ENCODE measurements around the gene PTPRD. TPM values are rescaled to one million over a fixed set of nuclear protein-coding genes. Genes with fewer than 3 reads are reported as not detected.

Gene PTPRD
- total RNA-seq, 2 experiments from 2014 or later, result not detected

DNA sequence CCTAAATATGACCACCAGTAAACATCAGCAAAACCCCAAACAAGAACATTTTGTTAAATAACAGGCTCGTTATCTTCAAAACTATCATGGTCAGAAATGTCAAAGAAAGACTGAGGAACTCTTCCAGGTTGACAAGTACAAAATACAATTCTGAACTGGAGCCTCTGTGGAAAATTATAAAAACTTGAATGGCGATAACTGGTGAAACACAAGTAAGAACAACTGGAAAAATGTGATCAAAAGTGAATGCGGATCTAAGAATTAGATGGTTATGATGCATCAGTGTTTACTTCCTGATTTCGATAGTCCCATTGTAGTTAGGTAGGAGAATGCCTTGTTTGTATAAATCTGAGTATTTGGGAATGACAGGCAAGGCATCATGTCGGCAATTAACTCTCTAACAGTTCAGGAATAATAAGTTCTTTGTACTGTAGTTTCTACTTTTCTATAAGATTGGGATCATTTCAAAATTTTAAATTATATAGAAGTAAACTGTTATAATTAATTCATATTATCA, 2073.1 kb downstream of the PTPRD start:
- ATAC-seq (no peak), DNase-seq (no peak)
- Mint-ChIP-seq H3K4me3 (no peak overlapping the region), H3K9me3 (ENCODE audit: low read depth) (no peaks in the 10 kb centered on the region), H3K27ac (no peak overlapping the region), H3K4me1 (no peaks in the 10 kb centered on the region), H3K36me3 (ENCODE audit: low read depth) (no peaks in the 10 kb centered on the region), H3K27me3 (no peaks in the 10 kb centered on the region)
- ChIA-PET POLR2A (no interaction called here), CTCF (no interaction called here)
- intact Hi-C loops (cut with DNase I, micrococcal nuclease), result no loop called here

DNA sequence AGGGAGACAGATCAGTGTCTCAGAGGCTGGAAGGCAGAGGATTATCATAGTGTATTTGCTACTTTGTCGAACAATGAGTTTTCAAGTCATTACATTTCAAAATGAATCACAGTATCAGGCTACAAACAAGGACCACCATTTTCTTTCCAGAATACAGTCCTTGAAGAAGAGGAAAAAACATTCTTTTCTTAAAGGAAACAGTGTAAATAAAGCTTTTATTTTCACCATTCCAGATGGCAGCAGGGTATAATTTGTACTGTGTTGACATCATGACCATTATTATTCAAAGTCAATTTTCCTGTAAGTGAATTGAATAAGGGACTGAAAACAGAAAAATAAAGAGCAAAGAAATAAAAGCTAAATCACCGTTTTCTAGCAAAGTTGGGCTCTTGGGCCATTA, 2076.0 kb downstream of the PTPRD start:
- ChIA-PET POLR2A (no interaction called here), CTCF (no interaction called here)
- Mint-ChIP-seq H3K9me3 (ENCODE audit: low read depth) (no peaks in the 10 kb centered on the region), H3K4me3 (no peak overlapping the region), H3K27me3 (no peaks in the 10 kb centered on the region), H3K4me1 (no peaks in the 10 kb centered on the region), H3K36me3 (ENCODE audit: low read depth) (no peaks in the 10 kb centered on the region), H3K27ac (no peak overlapping the region)
- intact Hi-C loops (cut with DNase I, micrococcal nuclease), result no loop called here
- no peak for ATAC-seq
- DNase-seq, result no peak

DNA sequence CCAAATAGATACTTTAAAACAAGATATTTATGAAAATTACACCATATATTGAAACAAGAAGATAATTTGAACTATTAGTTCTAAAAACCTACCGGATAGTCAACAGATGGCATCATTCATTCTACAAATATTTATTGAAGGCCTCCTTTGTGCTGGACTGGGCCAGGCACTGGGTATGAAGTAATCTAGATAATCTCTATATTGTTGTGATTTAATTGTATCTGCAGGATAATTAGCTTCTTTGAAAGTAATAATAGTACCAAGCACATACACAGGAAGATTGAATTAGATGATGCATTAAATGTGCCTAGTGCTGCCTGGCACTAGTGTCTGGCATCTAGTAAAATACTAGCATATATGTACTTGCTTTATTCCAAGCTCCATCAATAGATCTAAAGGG, 2078.0 kb downstream of the PTPRD start:
- Mint-ChIP-seq H3K9me3 (ENCODE audit: low read depth) (no peaks in the 10 kb centered on the region), H3K4me1 (no peaks in the 10 kb centered on the region), H3K4me3 (no peak overlapping the region), H3K27ac (no peak overlapping the region), H3K27me3 (no peaks in the 10 kb centered on the region), H3K36me3 (ENCODE audit: low read depth) (no peaks in the 10 kb centered on the region)
- ChIA-PET CTCF (no interaction called here), POLR2A (no interaction called here)
- intact Hi-C loops (cut with DNase I, micrococcal nuclease), result no loop called here
- ATAC-seq, result no peak
- DNase-seq, result no peak

DNA sequence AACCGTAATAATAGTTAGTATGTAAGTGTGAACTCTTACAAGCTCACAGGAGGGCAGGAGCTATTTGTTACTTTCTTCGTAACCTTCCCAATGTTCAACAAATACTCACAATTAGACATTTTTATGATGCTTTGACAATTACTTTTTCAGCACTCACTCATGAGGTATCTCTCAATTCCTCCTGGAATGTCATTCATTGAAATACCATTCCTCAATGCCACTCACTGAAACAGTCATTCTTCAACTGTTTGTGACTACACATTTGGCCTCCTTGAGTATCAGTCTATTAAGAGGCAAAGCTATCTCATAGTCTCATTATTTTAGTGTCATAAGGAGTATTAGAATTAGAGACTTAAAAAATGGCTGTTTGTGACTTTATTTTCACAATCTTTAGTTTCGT, 2079.1 kb downstream of the PTPRD start:
- ATAC-seq (no peak), DNase-seq (no peak)
- no peak overlapping the region for H3K27ac Mint-ChIP-seq
- no peaks in the 10 kb centered on the region for H3K27me3 Mint-ChIP-seq
- ChIA-PET CTCF (no interaction called here), POLR2A (no interaction called here)
- no peaks in the 10 kb centered on the region for H3K4me1 Mint-ChIP-seq
- no peaks in the 10 kb centered on the region for H3K9me3 Mint-ChIP-seq (ENCODE audit: low read depth)
- no peaks in the 10 kb centered on the region for H3K36me3 Mint-ChIP-seq (ENCODE audit: low read depth)
- intact Hi-C loops (cut with DNase I, micrococcal nuclease), result no loop called here
- H3K4me3 Mint-ChIP-seq, result no peak overlapping the region

DNA sequence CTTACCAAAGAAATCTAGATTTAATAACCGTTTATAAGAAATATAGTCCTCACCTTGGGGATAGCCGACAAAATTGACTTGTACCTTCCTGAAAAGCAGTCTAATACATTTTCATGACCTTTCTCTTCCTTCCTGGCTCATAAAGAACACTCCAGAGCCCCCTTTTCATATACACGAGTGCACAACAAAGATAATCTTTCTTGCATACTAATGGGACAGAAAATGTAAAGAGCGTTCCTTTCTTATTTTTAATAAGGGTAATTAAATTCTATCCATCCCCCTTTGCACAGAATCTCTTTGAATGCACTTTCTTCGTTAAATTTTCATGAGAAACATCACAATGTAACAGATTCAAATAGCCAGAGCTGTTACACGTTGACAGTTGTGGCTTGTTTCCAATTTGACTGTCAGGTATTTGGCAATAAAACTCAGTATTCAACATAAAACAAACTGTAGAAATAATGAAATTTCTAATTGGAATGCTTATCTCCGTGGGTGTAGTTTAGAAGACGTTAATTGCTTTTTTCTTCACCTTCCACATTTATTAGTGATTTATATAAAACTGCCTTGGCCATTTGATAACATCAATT, 2080.9 kb downstream of the PTPRD start:
- Mint-ChIP-seq H3K4me1 (no peaks in the 10 kb centered on the region), H3K27ac (no peak overlapping the region), H3K9me3 (ENCODE audit: low read depth) (no peaks in the 10 kb centered on the region), H3K27me3 (no peaks in the 10 kb centered on the region), H3K4me3 (no peak overlapping the region), H3K36me3 (ENCODE audit: low read depth) (no peaks in the 10 kb centered on the region)
- ChIA-PET POLR2A (no interaction called here), CTCF (no interaction called here)
- ATAC-seq, result no peak
- no peak for DNase-seq
- intact Hi-C loops (cut with DNase I, micrococcal nuclease), result no loop called here

DNA sequence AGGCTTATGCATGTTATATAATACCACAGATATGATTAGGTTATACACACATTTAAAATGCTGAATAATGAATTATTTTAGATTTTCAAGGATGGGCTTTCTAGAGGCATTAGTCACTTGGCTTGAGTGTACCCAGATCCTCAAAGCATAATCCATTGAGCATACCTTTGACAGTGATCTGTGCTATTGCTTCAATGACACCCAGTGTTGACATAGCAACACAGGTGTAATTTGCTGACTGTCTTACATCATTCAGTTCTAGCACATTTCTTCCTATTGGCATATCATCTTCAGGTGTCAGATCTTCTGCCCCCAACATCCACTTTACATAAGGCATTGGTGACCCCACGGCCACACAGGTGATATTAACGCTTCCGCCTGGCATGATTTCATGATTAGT, 2091.7 kb downstream of the PTPRD start:
- no peak overlapping the region for H3K27ac Mint-ChIP-seq
- H3K27me3 Mint-ChIP-seq, result no peaks in the 10 kb centered on the region
- intact Hi-C loops (cut with DNase I, micrococcal nuclease), result no loop called here
- no peaks in the 10 kb centered on the region for H3K36me3 Mint-ChIP-seq (ENCODE audit: low read depth)
- H3K4me1 Mint-ChIP-seq, result no peaks in the 10 kb centered on the region
- no peak overlapping the region for H3K4me3 Mint-ChIP-seq
- ChIA-PET CTCF (no interaction called here), POLR2A (no interaction called here)
- ATAC-seq (no peak), DNase-seq (no peak)
- H3K9me3 Mint-ChIP-seq (ENCODE audit: low read depth), result no peaks in the 10 kb centered on the region

DNA sequence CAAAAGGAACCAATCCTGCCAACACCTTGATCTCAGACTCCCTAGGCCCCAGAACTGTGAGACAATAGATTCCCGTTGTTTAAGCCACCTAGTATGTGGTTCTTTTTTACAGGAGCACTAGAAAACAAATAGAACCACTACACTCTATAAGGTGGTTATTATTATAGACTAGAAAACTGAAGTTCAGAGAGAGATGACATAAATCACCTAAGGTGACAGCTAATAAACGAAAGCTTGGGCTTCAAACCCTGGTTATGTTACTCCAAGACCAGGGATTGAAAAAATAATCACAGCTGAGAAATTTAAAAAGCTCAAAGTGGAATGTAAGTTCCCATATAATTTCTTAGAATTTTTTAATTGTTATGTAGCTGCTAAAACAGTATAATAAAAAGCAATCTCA, 2097.1 kb downstream of the PTPRD start:
- ATAC-seq (no peak), DNase-seq (no peak)
- CTCF ChIA-PET, result no interaction called here
- POLR2A ChIA-PET, result no interaction called here
- Mint-ChIP-seq H3K36me3 (ENCODE audit: low read depth) (no peaks in the 10 kb centered on the region), H3K27ac (no peak overlapping the region), H3K27me3 (no peaks in the 10 kb centered on the region), H3K4me1 (no peaks in the 10 kb centered on the region), H3K9me3 (ENCODE audit: low read depth) (no peaks in the 10 kb centered on the region), H3K4me3 (no peak overlapping the region)
- intact Hi-C loops (cut with DNase I, micrococcal nuclease), result no loop called here

DNA sequence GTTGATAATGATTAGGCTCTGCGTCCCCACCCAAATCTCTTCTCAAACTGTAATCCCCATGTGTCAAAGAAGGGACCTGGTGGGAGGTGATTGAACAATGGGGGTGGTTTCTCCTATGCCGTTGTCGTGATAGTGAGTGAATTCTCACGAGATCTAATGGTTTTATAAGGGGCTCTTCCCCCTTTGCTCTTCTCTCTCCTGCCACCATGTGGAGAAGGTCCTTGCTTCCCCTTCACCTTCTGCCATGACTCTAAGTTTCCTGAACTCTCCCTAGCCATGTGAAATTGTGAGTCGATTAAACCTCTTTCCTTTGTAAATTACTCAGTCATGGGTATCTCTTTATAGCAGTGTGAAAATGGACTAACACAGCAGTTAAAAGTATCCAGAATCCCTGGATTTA, 2098.0 kb downstream of the PTPRD start:
- ChIA-PET POLR2A (no interaction called here), CTCF (no interaction called here)
- Mint-ChIP-seq H3K4me1 (no peaks in the 10 kb centered on the region), H3K27ac (no peak overlapping the region), H3K9me3 (ENCODE audit: low read depth) (no peaks in the 10 kb centered on the region), H3K36me3 (ENCODE audit: low read depth) (no peaks in the 10 kb centered on the region), H3K27me3 (no peaks in the 10 kb centered on the region), H3K4me3 (no peak overlapping the region)
- intact Hi-C loops (cut with DNase I, micrococcal nuclease), result no loop called here
- ATAC-seq (no peak), DNase-seq (no peak)

DNA sequence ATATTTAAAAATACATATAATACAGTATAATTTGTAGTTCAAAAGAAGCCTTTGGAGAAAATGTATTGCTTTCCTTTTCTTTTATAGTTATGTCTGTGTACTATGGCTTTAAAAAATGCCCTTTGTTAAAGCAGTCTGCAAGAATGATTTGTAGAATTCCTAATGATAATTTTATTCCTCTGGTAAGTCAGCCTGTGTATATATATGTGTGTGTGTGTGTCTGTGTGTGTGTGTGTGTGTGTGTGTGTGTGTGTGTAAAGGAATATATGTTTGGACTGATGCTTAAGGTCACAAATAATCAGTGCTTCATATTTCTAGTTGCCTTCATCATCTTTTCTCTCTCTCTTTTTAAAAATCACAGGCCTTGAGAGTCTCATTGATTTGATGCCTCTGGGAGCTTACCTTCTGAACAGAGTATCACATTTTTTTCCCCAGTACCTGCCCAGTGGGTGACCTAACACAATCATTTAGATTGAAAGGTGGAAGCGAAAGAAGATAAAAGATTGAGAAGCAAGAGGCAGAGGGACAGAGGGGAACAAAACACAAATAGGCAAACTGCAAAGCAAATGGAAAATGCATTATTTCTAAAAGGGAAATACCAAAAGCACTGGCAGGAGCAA, 2104.0 kb downstream of the PTPRD start:
- H3K4me3 Mint-ChIP-seq, result no peak overlapping the region
- H3K27me3 Mint-ChIP-seq, result no peaks in the 10 kb centered on the region
- H3K27ac Mint-ChIP-seq, result no peak overlapping the region
- no peaks in the 10 kb centered on the region for H3K4me1 Mint-ChIP-seq
- intact Hi-C loops (cut with DNase I, micrococcal nuclease), result no loop called here
- ATAC-seq (no peak), DNase-seq (no peak)
- POLR2A ChIA-PET, result no interaction called here
- no peaks in the 10 kb centered on the region for H3K9me3 Mint-ChIP-seq (ENCODE audit: low read depth)
- no peaks in the 10 kb centered on the region for H3K36me3 Mint-ChIP-seq (ENCODE audit: low read depth)
- CTCF ChIA-PET, result interaction anchor here (0.7 kb wide), 1 partner anchor 370 kb away, joined by 5 read pairs; no protein-coding TSS in a partner anchor

DNA sequence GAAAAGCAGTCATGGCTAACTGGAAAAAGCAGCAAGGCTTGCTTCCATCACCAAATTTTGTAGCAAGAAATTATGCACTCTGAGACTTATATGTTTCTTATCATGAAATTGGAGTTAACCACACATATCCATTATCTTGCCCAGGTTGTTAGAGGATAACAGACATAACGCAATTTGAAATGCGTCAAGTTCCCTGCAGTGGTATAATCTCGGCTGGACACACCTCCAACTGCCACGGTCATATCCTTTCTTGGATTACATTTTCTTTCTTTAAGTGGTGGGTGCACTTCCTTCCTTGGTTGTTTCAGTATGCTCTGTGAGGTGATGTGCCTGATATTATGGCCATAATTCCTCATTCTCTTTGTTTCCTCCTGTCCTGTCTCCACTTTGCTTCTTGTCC, 2118.2 kb downstream of the PTPRD start:
- CTCF ChIA-PET, result no interaction called here
- peaks cover 2% of the 10 kb centered on the region for H3K9me3 Mint-ChIP-seq (ENCODE audit: low read depth)

DNA sequence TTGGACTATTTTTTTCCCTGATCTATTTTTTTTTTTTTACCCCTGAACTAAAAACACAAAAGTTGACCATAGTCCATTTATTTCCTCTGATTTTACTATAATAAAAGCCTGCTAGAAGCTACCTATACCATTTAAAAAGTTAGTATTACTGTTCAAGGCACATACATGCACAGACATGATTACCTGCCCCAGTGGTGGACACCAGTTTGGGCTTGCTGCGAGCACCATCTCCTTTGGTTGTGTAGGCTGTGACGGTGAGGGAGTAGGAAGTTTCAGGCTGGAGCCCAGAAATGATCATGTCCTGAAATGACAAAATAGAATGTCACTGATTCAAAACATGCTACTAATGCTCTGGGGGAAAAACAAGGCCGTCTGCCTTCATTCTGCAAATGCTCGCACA, 2120.1 kb downstream of the PTPRD start:
- ChIA-PET CTCF (interaction anchor here (1.0 kb wide), 1 partner anchor 70 kb away, joined by 3 read pairs; no protein-coding TSS in a partner anchor), POLR2A (no interaction called here)
- DNase-seq (no peak), ATAC-seq (no peak)
- intact Hi-C loops (cut with DNase I, micrococcal nuclease), result no loop called here
- Mint-ChIP-seq H3K27ac (no peak overlapping the region), H3K36me3 (ENCODE audit: low read depth) (no peaks in the 10 kb centered on the region), H3K4me1 (no peaks in the 10 kb centered on the region), H3K27me3 (peaks cover 2% of the 10 kb centered on the region), H3K4me3 (no peak overlapping the region), H3K9me3 (ENCODE audit: low read depth) (no peaks in the 10 kb centered on the region)

More for the DNA sequence above, 2118.2 kb downstream of the PTPRD start:
- DNase-seq (no peak), ATAC-seq (no peak)
- POLR2A ChIA-PET, result no interaction called here
- Mint-ChIP-seq H3K4me3 (no peak overlapping the region), H3K27me3 (peaks cover 3% of the 10 kb centered on the region), H3K27ac (no peak overlapping the region), H3K4me1 (no peaks in the 10 kb centered on the region), H3K36me3 (ENCODE audit: low read depth) (no peaks in the 10 kb centered on the region)
- intact Hi-C loops (cut with DNase I, micrococcal nuclease), result no loop called here

DNA sequence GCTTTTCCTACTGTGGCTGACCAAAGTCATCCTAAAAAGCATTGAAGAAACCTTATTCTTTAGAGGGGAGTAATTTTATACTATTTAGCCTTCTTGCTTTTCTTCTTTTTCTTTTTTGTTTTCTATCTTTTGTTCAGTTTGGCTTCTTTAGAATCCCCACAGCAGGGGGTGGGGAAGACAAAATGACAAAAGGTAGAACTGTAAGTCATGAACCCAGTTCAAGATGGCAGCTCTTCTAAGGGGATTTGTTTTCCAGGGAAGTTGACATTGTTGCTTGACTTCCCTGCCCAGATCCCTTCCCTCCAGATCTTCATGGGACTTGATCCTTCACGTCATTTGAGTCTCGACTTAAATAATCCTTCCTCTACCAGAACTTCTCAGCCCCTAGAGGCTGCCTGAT, 2120.8 kb downstream of the PTPRD start:
- Mint-ChIP-seq H3K4me3 (no peak overlapping the region), H3K36me3 (ENCODE audit: low read depth) (no peaks in the 10 kb centered on the region), H3K4me1 (no peaks in the 10 kb centered on the region), H3K27ac (no peak overlapping the region), H3K27me3 (peaks cover 2% of the 10 kb centered on the region), H3K9me3 (ENCODE audit: low read depth) (no peaks in the 10 kb centered on the region)
- POLR2A ChIA-PET, result no interaction called here
- CTCF ChIA-PET, result interaction anchor here (1.0 kb wide), 1 partner anchor 69 kb away, joined by 3 read pairs; no protein-coding TSS in a partner anchor
- DNase-seq (no peak), ATAC-seq (no peak)
- intact Hi-C loops (cut with DNase I, micrococcal nuclease), result no loop called here

Measured in activated CD4-positive, alpha-beta T cell treated with anti-CD3 and anti-CD28 coated beads for 36 hours (primary cell).